ENCODE results near the gene TTBK1.

DNA sequence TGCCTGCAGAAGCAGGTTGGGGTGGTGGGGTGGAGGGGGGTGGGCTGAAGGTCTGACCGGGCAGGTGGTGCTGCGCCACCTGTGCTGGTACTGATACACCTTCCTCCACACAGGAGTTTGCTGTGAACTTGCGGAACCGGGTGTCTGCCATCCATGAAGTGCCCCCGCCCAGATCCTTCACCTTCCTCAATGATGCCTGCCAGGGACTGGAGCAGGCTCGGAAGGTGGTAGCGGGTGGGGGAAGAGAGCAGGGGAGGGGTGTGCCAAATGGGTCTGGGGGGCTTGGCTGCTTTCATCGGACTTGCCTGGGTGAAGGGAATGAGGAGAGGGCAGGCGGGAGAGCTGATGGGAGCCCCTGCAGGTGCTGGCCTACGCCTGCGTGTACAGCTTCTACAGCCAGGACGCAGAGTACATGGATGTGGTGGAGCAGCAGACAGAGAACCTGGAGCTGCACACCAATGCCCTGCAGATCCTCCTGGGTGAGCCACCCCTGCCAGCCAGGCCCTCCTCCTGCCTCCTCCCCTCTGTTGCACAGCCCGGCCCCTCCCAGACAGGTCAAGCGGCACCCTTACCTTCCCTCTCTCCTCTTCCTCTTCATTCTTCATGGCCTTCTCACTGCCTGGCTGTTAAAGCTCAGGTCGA, 20.7 kb upstream of the TTBK1 start:
- TF ChIP-seq POLR2A (IDR thresholded peaks at IDR 0.05), result no peak
- TF ChIP-seq EP300 (IDR thresholded peaks at IDR 0.05), result no peak

Data from upper lobe of left lung (tissue), 4 donors.